Activated T-helper 1 cell treated with Interleukin-2 at 50 U/mL for 16 hours (primary cell): Measurements from ENCODE around the gene TRAIP.
A peak's percentile ranks its signal among the peaks of the same experiment; 100 is the strongest.
"Not testable (repeated sequence)": the region's sequence is repeated elsewhere in the genome, so short reads cannot be mapped to it uniquely, and the experiment has no call there.

Source experiments
- DNase-seq: peaks from one replicate; pipeline ENCODE4 v3.0.0-alpha.2; 2020; ENCODE audit warnings: low read depth

Gene TRAIP

DNA sequence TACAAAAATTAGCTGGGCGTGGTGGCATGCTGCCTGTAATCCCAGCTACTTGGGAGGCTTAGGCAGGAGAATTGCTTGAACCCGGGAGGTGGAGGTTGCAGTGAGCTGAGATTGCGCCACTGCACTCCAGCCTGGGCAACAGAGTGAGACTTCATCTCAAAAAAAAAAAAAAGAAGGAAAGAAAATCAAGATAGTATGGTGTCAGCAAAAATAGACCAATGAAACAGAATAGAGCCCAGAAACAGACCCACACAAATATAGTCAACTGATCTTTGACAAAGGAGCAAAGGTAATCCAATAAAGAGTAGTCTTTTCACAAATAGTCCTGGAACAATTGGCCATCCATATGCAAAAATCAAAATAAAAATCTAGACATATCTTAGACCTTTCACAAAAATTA lies 33.2 kb downstream of the TRAIP start:
- not testable (repeated sequence) for DNase-seq

DNA sequence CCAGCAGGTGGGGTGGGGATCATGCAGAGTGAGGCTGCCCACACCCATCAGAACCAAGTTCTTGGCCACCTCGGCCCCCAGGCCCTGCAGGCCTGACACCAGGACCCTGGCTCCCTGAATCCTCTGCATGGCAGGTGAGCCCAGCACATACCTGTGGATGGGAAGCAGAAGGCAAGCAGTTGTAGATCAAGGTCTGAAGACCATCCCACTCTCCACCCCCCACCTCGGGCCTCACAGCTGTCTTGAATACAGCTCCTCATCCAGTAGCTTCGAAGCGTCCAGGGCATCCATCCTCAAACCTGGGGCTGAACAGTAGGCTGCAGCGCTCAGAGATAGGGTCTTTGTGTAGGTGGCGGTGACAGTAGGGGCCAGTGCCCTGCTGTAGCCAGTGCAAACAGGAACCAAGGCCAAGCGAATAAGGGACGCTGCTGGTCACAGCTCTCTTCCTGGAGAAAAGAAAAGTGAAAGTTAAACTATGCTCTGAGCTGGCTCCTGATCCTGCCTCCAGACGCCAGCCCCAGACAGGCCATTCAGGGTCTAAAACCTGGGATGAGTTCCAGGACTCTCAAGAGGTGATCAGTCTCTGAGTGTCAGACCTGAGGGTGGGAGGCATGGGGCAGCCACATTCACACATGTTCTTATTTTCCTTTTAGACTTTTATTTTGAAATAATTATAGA lies 42.7 kb downstream of the TRAIP start, which contains the start of gene UBA7:
Gene UBA7, minus strand, starts transcription at position 457 of the 678 bp plus-strand sequence. Its CDS starts 166 bp downstream, at position 291.
- no peak for DNase-seq

- no peak for DNase-seq
Measured at GRCh38 chr3:49812916-49813496, 43.4 kb downstream of the TRAIP start.

DNA sequence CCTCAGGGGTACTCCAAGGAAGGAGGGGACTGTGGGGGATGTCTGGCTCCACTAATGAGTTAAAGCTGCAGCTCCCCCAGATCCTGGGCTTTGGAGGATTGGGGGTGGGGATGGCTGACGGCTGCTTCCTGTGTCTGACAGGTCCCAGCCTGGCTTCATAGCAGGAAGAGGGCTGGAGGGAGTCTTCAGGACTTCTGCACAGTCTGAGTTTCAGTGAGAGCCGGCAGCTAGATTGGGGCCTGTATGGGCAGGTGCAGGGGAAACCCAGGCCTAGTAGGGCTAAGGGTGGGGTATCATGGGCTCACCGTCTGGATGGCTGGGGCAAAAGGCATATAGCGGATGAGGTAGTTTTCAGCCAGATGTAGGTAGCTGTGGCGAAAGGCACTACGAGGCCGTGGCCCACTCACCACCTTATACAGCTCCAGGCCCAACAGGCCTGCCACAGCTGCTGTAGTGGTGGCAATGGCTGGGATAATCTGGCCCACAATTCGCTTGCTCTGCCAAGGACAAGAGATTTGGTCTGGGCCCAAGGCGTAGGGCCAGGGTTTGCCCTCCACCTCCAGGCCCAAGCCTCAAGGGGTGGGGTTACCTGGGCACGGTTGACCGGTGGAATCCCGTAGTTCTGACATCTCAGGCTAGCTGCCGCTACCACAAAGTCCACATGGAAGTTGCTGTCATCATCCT lies 48.8 kb downstream of the TRAIP start:
- DNase-seq, result no peak

GRCh38 chr3:49806850-49807249 lies 49.5 kb downstream of the TRAIP start:
- no peak for DNase-seq

- DNase-seq, result no peak
Measured at GRCh38 chr3:49805897-49806701, 50.3 kb downstream of the TRAIP start.

DNA sequence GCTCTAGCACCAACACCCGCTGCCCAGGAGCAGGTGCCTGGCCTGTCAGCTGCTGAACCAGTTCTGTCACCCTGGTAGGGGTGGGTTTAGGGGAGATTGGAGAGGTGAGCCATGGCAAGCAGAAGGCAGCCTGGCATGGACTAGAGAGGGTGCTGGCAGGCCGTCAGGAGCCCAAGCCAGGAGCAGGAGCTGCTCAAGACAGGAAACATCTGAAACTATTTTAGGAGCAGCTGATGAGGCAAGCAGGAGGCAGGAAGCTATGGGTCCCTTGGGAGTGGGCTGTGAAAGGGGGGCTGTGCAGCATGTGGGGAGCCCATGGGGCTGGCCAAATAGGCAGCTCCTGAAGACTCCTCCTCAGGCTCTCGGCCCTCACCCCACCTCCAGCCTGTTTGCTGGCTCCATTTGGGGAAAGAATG lies 51.0 kb downstream of the TRAIP start:
- no peak for DNase-seq

- DNase-seq, result no peak
Measured at GRCh38 chr3:49804141-49805041, 52.0 kb downstream of the TRAIP start.

DNA sequence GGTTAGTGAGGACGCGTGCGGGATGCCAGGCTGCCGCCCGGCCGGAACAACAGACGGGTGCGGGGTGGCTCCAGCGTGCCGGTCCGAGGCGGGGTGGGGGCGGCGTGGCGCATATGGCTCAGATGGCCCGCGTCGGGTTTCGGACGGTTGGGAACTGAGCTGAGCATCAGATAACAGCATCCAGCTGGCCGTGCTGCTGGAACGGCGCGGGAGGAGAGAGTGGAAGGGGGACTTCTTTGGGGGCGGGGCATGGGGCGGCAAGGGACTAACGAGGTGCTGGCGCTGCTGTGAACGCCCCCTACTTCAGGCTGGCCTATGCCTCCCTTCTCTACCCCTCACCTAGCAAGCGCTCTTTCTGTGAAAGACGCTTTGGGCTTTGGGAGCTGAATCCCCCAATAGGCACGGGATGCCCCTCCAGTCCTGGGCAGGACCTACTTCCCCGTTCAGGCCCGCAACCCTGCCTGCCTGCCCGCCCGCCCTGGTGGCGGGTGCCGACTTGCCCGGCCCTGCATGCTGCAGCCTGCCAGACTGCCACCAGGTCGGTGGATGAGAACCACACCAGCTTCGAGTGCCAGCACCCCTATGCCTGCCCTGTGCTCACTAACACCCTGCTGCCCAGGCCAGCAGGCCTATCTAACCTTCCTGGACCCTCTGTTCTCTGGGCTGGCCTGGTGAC lies 52.8 kb downstream of the TRAIP start:
- DNase-seq, result no peak

GRCh38 chr3:49802719-49803464 lies 53.5 kb downstream of the TRAIP start, which contains the start of gene INKA1:
Gene INKA1, plus strand, starts transcription at chr3:49803261. Its CDS starts 132 bp downstream, at chr3:49803393.
- DNase-seq, result peak; percentile 79

- no peak for DNase-seq
Measured at GRCh38 chr3:49801160-49801559, 55.2 kb downstream of the TRAIP start.

GRCh38 chr3:49799761-49800160 lies 56.6 kb downstream of the TRAIP start, which contains the start of gene CDHR4:
Gene CDHR4, minus strand, starts transcription at chr3:49799873. Its CDS starts 61 bp downstream, at chr3:49799812.
- DNase-seq, result no peak

GRCh38 chr3:49799105-49799504 lies 57.3 kb downstream of the TRAIP start:
- DNase-seq, result no peak

DNA sequence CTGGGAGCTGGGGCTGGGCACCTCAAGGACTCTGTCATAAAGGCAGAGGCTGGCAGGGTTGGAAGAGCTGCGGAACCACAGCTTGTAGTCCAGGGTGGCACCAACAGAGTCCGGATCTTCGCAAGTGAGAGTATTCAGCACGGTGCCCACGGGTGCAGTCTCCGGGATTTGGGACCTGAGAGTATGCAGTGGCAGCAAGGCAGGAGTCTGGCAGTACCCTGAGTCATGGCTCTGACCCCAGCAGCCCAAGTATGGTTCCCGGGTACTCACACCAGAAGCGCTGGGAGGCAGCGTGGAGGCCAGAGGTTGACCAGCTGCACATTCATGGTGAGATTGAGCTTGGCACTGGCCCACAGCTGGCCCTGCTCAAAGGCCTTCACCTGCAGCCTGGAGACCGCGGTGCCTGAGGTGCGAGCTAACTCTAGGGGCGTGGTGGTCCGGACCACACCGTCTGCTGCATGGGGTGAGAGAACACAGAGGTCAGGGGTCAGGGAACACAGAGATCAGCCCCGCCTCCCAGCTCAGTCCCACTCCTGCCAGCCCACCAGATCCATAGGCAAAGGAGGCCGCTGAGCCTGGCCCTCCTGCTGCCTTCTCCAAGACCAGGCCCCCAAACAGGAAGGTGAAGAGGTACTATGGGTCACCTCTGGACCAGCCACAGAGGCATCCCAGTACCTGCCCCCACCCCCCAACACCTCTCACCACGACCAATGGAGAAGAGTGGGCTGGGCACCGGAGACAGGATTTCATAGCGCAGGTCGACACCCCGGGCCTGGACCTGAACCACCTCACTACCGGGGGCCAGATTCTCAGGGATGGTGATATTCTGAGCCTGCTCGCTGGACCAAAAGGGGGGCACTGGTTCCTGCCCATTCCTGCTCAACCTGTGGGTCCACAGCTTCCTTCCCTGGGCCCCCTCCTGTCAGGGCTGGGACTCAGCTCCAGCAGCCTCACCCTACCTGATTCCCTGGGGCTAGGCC lies 61.1 kb downstream of the TRAIP start:
- DNase-seq, result no peak

GRCh38 chr3:49794431-49794830 lies 61.9 kb downstream of the TRAIP start:
- DNase-seq, result no peak

DNA sequence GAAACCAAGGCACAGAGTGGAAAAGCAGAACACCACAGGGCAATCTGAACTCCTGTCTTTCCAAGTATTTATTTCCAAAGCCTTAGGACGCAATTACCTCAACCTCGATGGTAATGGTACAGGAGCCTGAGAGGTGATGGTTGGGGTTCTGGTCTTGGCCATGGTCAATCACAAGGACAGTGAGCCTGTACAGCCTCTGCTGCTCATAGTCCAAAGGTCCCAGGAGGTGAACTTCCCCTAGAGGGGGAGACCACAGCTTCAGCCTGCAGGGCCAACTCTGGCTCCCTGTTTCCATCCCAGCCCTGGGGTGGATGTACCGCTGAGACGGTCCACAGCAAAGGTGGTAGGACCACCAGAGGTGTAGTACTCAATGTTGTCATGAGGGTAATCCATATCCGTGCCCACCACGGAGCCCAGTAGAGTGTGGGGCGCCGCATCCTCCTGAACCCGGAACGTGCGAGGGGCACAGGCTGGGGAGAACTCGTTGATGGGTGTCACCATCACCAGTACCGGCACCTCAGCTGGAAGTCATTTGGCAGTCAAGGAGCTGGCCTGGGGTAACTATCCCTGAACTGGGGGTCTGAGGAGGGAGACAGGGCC lies 62.8 kb downstream of the TRAIP start:
- DNase-seq, result no peak

DNA sequence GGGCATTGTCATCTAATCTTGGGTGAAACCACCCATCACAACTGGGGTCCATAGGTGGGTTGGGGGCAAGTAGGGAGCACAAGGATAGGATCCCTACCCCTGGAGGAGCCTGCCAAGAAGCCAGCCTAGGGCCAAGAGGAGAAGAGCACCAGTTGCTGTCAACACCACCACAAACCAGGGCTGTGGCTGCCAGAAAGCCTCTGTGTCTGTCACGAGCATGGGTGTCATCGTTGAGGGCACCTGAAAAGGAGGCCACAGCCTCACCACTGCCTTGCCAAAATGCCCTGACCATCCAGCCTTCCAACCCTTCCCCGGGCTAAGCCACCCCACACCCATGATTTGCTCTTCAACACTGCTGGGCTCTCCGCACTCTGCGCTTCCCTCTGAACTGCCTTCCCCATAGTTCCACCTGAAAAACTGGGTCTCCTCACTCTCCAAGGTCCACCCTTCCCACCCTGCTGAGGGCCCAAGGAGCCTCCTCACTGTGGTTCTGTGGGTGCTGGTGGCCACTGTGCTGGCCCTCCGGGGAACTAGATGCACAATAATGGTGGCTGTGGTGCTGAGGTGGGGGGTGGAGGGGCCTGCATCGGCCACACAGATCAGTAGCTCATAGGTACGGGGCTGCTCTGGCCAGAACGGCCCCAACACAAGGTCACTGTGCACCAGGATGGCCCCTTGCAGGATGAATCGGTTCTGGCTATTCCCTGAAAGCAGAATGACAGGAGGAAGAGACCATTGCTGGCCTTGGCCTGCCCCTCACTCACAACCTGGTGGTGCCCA lies 63.8 kb downstream of the TRAIP start:
- DNase-seq, result no peak
